Esophagus muscularis mucosa (tissue), 4 donors: ENCODE measurements around the gene CALD1. TPM values are rescaled to one million over a fixed set of nuclear protein-coding genes. Genes with fewer than 3 reads are reported as not detected.

ENCODE experiments used
- DNase-seq: peaks from one replicate; pipeline ENCODE4 v3.0.0-alpha.2; 2017; ENCODE audit errors: extremely low spot score
- H3K27ac ChIP-seq, 4 donors: fragments of 200-600 bp; sonication (generic); replicated peaks in 1 of 4; 1 replicate in 3 of 4; 2 replicates in 1 of 4; pipeline ENCODE4 v1.5.1; 2016 to 2019; ENCODE audit warnings: mild to moderate bottlenecking in 1 of 4
- H3K27me3 ChIP-seq, 4 donors: fragments of 200-600 bp; sonication (generic); one replicate each; pipeline versions ENCODE4 v1.5.1 to v1.6.0; 2016 to 2019
- H3K36me3 ChIP-seq, 4 donors: fragments of 200-600 bp; sonication (generic); one replicate each; pipeline ENCODE4 v1.5.1; 2016 to 2019
- H3K4me1 ChIP-seq, 4 donors: fragments of 200-600 bp; sonication (generic); one replicate each; pipeline ENCODE4 v1.5.1; 2016 to 2019
- H3K4me3 ChIP-seq, 4 donors: fragments of 200-600 bp; sonication (generic); 1 replicate in 2 of 4; 2 replicates in 2 of 4; pipeline ENCODE4 v1.5.1; 2016 to 2019; ENCODE audit warnings: mild to moderate bottlenecking in 4 of 4, moderate library complexity in 1 of 4
- H3K9me3 ChIP-seq, 4 donors: fragments of 200-600 bp; sonication (generic); 1 replicate in 3 of 4; 2 replicates in 1 of 4; pipeline ENCODE4 v1.5.1; 2016 to 2019
- CTCF ChIP-seq, 3 experiments: fragments of 200-600 bp in 2 of 3; fragments of 450-650 bp in 1 of 3; sonication (generic) in 2 of 3; IDR thresholded peaks; one replicate each; pipeline ENCODE4 v1.5.1; 2017 to 2019; ENCODE audit warnings: antibody characterized with exemption in 3 of 3, mild to moderate bottlenecking in 2 of 3, moderate library complexity in 1 of 3
- EP300 ChIP-seq: sonication (generic); formaldehyde crosslinking; IDR thresholded peaks from one replicate; pipeline ENCODE4 v1.6.1; 2017; ENCODE audit warnings: antibody characterized with exemption
- POLR2A ChIP-seq: fragments of 450-650 bp; IDR thresholded peaks from one replicate; pipeline ENCODE4 v1.6.1; 2017; ENCODE audit warnings: antibody characterized with exemption, moderate library complexity, mild to moderate bottlenecking, low read depth
- POLR2AphosphoS5 ChIP-seq, 2 donors: sonication (generic); formaldehyde crosslinking; IDR thresholded peaks; one replicate each; pipeline ENCODE4 v1.6.1; 2017; ENCODE audit warnings: antibody characterized with exemption in 2 of 2
- WGBS: methylation state at CpG from one replicate; pipeline ENCODE4 v1.1.5; 2018; 5-methylcytosine and 5-hydroxymethylcytosine counted together
- intact Hi-C: fragments of 100-400 bp; cut with DNase I; formaldehyde crosslinking; loops from one replicate; pipeline ENCODE4 v1.15.1; 2023
- total RNA-seq, 4 donors: library from RNA; depleted of rRNA; stranded (reverse); fragments of >200 nt; gene quantifications; one replicate each; pipeline versions ENCODE4 v1.1.0 to v1.2.1, GENCODE V29; 2016

The CALD1 gene
- total RNA-seq, 4 donors from 2014 or later, result 2,057 to 3,140 (median 2,687) TPM

- Histone ChIP-seq H3K4me3 (no peak overlapping the region), H3K27me3 (no peaks in the 10 kb centered on the region), H3K9me3 (no peaks in the 10 kb centered on the region), H3K36me3 (peaks cover 4 to 15% (median 9%) of the 10 kb centered on the region in 4 donors), H3K27ac (peak overlapping the region; percentile 35 to 63 (median 51)), H3K4me1 (peaks cover 39 to 90% (median 73%) of the 10 kb centered on the region in 4 donors)
- intact Hi-C loops, result no loop called here
- no peak for DNase-seq
- WGBS, result 91% methylated on average over 9 of the region's 9 CpGs
- TF ChIP-seq EP300 (no peak), POLR2AphosphoS5 (IDR thresholded peaks at IDR 0.05) (peak in 1 of 2 donors; percentile 3)
Measured at GRCh38 chr7:134818613-134819345, 39.3 kb downstream of the CALD1 start.

DNA sequence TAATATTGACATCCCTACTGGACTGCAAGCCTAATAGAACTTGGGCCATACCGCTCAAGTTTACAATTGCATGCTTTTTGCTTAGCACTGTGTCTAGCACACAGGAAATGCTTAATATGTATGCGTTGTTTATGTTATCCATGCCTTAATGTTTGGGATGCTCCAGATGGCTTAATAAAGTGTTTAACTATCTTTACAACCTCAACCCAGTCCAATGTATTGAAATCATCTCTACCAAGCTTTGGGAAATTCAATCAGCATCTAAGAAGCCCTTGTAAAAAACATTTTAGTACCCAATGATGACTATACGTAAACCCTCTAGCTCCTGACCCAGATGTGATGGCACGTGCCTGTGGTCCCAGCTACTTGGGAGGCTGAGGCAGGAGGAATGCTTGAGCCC, 40.0 kb downstream of the CALD1 start:
- intact Hi-C loops, result no loop called here
- H3K4me1 ChIP-seq, result peaks cover 34 to 90% (median 73%) of the 10 kb centered on the region in 4 donors
- H3K27ac ChIP-seq, result peak overlapping the region; percentile 49 to 63 (median 51)
- 90% methylated on average over 4 of the region's 4 CpGs for WGBS
- DNase-seq, result no peak
- TF ChIP-seq EP300, result no peak
- TF ChIP-seq POLR2AphosphoS5 (IDR thresholded peaks at IDR 0.05), result peak; percentile 22 to 56
- TF ChIP-seq POLR2A, result no peak
- TF ChIP-seq CTCF (IDR thresholded peaks at IDR 0.05), result no peak
- H3K9me3 ChIP-seq, result no peaks in the 10 kb centered on the region
- H3K27me3 ChIP-seq, result no peaks in the 10 kb centered on the region
- no peak overlapping the region for H3K4me3 ChIP-seq
- peaks cover 4 to 13% (median 9%) of the 10 kb centered on the region in 4 donors for H3K36me3 ChIP-seq

GRCh38 chr7:134820295-134820694, 40.9 kb downstream of the CALD1 start:
- H3K27ac ChIP-seq, result peak overlapping the region; percentile 49 to 63 (median 51)
- TF ChIP-seq EP300 (no peak), POLR2AphosphoS5 (IDR thresholded peaks at IDR 0.05) (peak in 1 of 2 donors; percentile 18), POLR2A (no peak), CTCF (IDR thresholded peaks at IDR 0.05) (no peak)
- H3K36me3 ChIP-seq, result peaks cover 4 to 12% (median 9%) of the 10 kb centered on the region in 4 donors
- no peak overlapping the region for H3K4me3 ChIP-seq
- no peaks in the 10 kb centered on the region for H3K9me3 ChIP-seq
- no peak for DNase-seq
- WGBS, result 56% methylated on average over 2 of the region's 2 CpGs
- H3K4me1 ChIP-seq, result peaks cover 32 to 90% (median 73%) of the 10 kb centered on the region in 4 donors
- H3K27me3 ChIP-seq, result no peaks in the 10 kb centered on the region
- intact Hi-C loops, result no loop called here

DNA sequence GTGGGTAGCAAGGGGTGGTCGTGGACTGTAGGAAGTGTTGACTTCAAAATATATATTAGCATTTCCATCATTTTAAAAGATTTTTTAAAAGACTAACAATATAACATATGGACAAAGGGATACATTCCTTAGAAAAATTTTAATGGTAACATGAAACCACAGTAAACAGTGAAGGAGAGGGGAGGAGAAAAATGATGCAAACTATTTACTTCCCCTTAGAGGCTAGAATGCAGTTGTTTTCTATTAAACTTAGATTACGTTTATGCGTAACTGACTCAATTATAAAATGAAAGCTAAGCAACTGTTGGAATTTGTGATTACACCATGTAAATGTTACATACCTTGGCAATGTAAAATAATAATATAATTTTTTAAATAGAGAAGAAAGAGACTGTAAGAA, 41.3 kb downstream of the CALD1 start:
- Histone ChIP-seq H3K27ac (peak overlapping the region in 3 of 4 donors; percentile 51 to 63 (median 51)), H3K4me3 (no peak overlapping the region), H3K4me1 (peaks cover 27 to 90% (median 73%) of the 10 kb centered on the region in 4 donors), H3K36me3 (peaks cover 4 to 12% (median 9%) of the 10 kb centered on the region in 4 donors), H3K9me3 (no peaks in the 10 kb centered on the region), H3K27me3 (no peaks in the 10 kb centered on the region)
- TF ChIP-seq CTCF (IDR thresholded peaks at IDR 0.05) (no peak), POLR2AphosphoS5 (IDR thresholded peaks at IDR 0.05) (no peak), POLR2A (no peak), EP300 (no peak)
- intact Hi-C loops, result no loop called here
- no peak for DNase-seq
- 67% methylated on average over 3 of the region's 3 CpGs for WGBS

GRCh38 chr7:134823400-134823799, 44.0 kb downstream of the CALD1 start:
- intact Hi-C loops, result no loop called here

More at GRCh38 chr7:134823400-134823799, 44.0 kb downstream of the CALD1 start:
- no peak for DNase-seq
- H3K36me3 ChIP-seq, result peaks cover 4 to 12% (median 9%) of the 10 kb centered on the region in 4 donors
- H3K9me3 ChIP-seq, result no peaks in the 10 kb centered on the region
- no peak overlapping the region for H3K4me3 ChIP-seq
- peaks cover 34 to 95% (median 84%) of the 10 kb centered on the region in 4 donors for H3K4me1 ChIP-seq
- no peak for TF ChIP-seq POLR2AphosphoS5 (IDR thresholded peaks at IDR 0.05)
- no peak for TF ChIP-seq POLR2A
- no peak for TF ChIP-seq EP300
- no peak for TF ChIP-seq CTCF (IDR thresholded peaks at IDR 0.05)
- 92% methylated on average over 1 of the region's 1 CpG for WGBS
- peak overlapping the region in 3 of 4 donors; percentile 82 to 87 (median 83) for H3K27ac ChIP-seq
- H3K27me3 ChIP-seq, result no peaks in the 10 kb centered on the region
